Mesodermal cell (in vitro differentiated cells): ENCODE results near the gene AP1G2.

Source experiments
- H3K27ac ChIP-seq: 2 replicates; pipeline ENCODE4 v1.7.0; 2013; ENCODE audit warnings: mild to moderate bottlenecking, low read depth, low read length, moderate library complexity; ENCODE audit not compliant: severe bottlenecking
- H3K36me3 ChIP-seq: 2 replicates; pipeline ENCODE4 v1.7.1; 2013; ENCODE audit warnings: mild to moderate bottlenecking, low read length, moderate library complexity; ENCODE audit not compliant: control insufficient read depth, insufficient read depth
- H3K4me1 ChIP-seq: one replicate; pipeline ENCODE4 v1.7.1; 2013; ENCODE audit warnings: mild to moderate bottlenecking, low read length; ENCODE audit not compliant: insufficient read depth, control insufficient read depth, poor library complexity, severe bottlenecking
- H3K4me3 ChIP-seq: 2 replicates; pipeline ENCODE4 v1.7.0; 2013; ENCODE audit warnings: low read length, control low read depth, mild to moderate bottlenecking; ENCODE audit not compliant: insufficient read depth, poor library complexity, severe bottlenecking; ENCODE audit errors: extremely low read depth
- H3K9me3 ChIP-seq: 2 replicates; pipeline ENCODE4 v1.7.1; 2013; ENCODE audit warnings: mild to moderate bottlenecking, low read length, moderate library complexity; ENCODE audit not compliant: control insufficient read depth
- WGBS, 2 experiments: methylation state at CpG; one replicate each; pipeline ENCODE4 v1.1.5; 2013; ENCODE audit warnings: missing lambda C conversion rate in 2 of 2; ENCODE audit not compliant: insufficient coverage in 2 of 2; 5-methylcytosine and 5-hydroxymethylcytosine counted together

AP1G2 gene

GRCh38 chr14:23555882-23556699 is 11.5 kb downstream of the AP1G2 start, which contains the start of gene THTPA:
TSS of gene THTPA (plus strand) at chr14:23556271. CDS start at chr14:23556758, 487 bp downstream.
- peak within 1 kb of the TSS; percentile 72 for H3K4me3 ChIP-seq
- WGBS, 2 experiments, result 3 to 4% methylated on average over 46 to 53 of the region's 54 CpGs
- H3K4me1 ChIP-seq, result peaks cover 7% of the 10 kb centered on the region
- H3K36me3 ChIP-seq, result peaks cover 31% of the 10 kb centered on the region
- no peak within 1 kb of the TSS for H3K27ac ChIP-seq
- no peaks in the 10 kb centered on the region for H3K9me3 ChIP-seq

- no peaks in the 10 kb centered on the region for H3K9me3 ChIP-seq
- WGBS, 2 experiments, result 0% methylated on average over 4 to 7 of the region's 14 CpGs
- peak overlapping the region; percentile 72 for H3K4me3 ChIP-seq
- no peak overlapping the region for H3K27ac ChIP-seq
- peaks cover 26% of the 10 kb centered on the region for H3K36me3 ChIP-seq
- H3K4me1 ChIP-seq, result peaks cover 7% of the 10 kb centered on the region
These were observed 12.1 kb downstream of the AP1G2 start for GRCh38 chr14:23555533-23555881.

DNA sequence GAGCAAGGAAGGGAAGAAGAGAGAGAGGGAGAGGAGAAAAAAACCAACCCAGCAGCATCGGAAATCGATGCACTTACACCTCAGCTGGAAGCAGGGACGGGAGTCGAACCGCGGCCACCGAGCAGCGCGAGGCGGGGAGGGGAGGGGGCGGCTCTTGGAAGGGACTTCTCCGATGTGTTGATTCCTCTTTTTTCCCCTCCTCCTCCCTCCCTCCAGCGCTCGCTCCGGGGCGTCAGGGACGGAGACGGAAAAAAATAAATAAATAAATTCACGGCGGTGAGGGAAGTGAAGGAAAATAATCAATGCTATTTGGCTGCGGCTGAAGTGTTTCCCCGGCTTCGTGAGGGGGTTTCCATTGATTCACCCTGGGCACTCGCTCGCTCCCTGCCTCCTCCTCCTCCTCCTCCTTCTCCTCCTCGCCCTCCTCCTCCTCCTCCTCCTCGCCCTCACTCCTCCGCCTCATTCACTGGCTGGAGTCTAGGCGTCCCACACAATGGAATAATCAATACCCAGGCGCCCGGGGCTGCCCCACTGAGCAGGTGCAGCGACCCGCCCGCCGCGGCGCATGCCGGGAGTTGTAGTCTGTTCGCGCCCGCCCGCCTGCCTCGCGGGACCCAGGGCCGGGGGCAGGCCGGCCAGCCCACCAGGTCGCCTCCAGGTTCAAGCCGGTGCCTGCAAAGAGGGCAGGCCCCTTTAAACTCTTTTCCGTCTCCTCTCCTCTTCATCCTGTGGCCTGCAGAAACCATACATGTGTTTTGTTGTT is 16.1 kb downstream of the AP1G2 start, which contains the start of gene ZFHX2:
TSS of gene ZFHX2 (minus strand) at position 500 of the 763 bp plus-strand sequence. CDS start 16,440 bp downstream, outside the sequence.
- peak within 1 kb of the TSS; percentile 69 for H3K27ac ChIP-seq
- peak within 1 kb of the TSS; percentile 87 for H3K4me3 ChIP-seq
- no peaks in the 10 kb centered on the region for H3K9me3 ChIP-seq
- 0 to 1% methylated on average over 16 to 19 of the region's 49 CpGs for WGBS, 2 experiments
- H3K36me3 ChIP-seq, result no peaks in the 10 kb centered on the region
- H3K4me1 ChIP-seq, result peaks cover 35% of the 10 kb centered on the region

DNA sequence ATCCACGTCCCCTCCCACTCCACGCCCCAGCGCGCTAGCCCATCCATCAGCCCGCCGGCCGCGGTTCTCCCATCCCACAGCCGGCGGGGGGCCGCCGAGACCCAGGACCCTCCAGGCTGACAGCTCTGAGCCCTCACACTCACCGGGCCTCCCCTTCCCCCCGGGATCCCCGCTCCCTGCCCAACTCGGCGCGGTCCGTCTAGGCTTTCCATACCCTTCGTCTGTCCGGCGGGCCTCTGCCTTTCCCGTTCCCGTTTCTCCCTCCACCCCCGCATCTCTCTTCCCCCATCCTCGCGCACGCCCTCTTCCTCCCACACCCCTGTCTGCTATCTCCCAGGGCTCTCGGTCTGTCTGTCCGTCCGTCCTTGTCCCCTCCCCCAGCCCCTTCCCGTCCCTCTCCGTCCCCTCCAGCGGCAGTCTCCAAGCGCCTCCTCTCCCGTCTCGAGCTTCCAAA is 16.8 kb downstream of the AP1G2 start:
- Histone ChIP-seq H3K4me1 (peaks cover 35% of the 10 kb centered on the region), H3K4me3 (peak overlapping the region; percentile 87), H3K9me3 (no peaks in the 10 kb centered on the region), H3K27ac (peak overlapping the region; percentile 69), H3K36me3 (no peaks in the 10 kb centered on the region)
- 0% methylated on average over 26 to 28 of the region's 37 CpGs for WGBS, 2 experiments

DNA sequence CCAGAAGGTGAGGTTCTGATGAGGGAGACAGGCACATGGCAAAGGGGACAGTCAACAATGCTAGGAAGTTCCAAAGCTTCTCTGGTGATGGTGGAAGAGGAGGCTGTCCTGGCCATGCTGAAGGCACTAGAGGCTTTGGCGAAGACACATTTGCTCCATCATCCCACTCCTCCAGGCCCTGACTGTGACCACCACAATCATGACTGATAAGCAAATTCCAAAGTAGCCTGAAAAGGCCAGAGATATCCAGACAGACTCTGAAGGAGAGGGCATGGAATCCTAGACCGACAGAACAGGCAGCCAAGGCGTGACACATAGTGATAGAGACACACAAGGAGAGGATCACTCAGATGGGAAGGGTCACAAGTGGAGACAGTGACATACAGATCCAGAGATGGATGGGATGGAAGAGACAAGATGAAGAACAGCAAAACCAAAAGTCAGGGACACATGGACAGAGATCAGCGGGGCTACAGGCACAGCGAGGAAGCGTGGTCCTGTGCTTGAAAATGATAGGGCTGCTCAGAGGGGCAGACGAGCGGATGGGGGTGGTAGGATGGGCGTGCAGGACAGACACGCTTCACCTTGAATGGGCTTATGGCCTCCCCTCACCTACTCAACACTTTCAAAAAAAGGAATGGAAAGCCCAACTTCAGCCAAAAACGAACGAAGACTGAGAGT is 17.3 kb downstream of the AP1G2 start:
- Histone ChIP-seq H3K9me3 (no peaks in the 10 kb centered on the region), H3K4me3 (peak overlapping the region; percentile 87), H3K27ac (peak overlapping the region; percentile 45), H3K36me3 (peaks cover 3% of the 10 kb centered on the region), H3K4me1 (peaks cover 40% of the 10 kb centered on the region)
- WGBS, 2 experiments, result 10 to 21% methylated on average over 7 to 8 of the region's 12 CpGs

DNA sequence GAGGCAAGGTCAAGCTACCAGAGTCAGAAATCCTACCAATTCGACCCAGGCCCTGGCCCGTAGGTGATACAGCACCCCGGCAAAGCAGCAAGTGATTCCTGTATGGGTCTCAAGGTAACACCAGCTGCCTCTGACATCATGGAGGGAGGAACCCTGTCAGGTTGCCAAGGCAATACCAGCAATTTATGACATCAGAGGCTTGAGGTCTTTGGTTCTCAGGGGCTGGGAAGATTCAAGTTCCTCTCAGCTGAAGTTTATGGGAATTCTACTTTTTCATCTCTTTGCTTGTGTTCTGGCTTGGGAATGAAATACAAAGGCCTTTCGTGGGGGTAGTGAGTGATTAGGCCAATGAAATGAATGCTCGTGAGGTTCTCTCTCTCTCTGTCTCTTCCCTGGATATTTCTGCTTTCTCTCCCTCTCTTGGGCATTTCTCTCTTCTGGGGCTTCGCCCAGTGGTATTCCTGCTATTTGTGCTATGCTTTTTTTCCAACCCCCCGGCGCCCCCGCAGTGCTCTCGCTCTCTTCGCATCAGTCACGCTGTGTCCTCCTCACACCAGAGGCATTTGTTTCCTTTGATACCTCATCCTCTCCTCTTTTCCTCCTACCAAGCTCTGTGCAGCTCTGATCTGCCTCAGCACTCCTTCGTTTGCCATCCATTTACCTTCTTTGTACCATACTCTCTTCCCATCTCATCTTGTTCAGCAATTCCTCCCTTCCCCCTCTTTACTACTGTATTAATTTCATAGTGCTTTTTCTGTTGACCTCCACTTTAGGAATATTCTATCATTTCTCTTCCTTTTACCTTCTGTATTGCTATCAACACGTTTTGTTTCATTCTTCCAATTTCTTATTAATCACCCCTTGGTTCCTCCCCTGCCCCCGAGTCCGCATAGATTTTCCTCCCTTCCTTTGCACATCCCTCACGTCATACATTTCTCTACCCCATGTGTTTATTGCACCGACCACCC is 19.0 kb downstream of the AP1G2 start:
- 30 to 35% methylated on average over 16 to 17 of the region's 18 CpGs for WGBS, 2 experiments
- Histone ChIP-seq H3K9me3 (no peaks in the 10 kb centered on the region), H3K36me3 (peaks cover 3% of the 10 kb centered on the region), H3K4me1 (peaks cover 44% of the 10 kb centered on the region), H3K27ac (peak overlapping the region; percentile 64), H3K4me3 (peak overlapping the region; percentile 12)

DNA sequence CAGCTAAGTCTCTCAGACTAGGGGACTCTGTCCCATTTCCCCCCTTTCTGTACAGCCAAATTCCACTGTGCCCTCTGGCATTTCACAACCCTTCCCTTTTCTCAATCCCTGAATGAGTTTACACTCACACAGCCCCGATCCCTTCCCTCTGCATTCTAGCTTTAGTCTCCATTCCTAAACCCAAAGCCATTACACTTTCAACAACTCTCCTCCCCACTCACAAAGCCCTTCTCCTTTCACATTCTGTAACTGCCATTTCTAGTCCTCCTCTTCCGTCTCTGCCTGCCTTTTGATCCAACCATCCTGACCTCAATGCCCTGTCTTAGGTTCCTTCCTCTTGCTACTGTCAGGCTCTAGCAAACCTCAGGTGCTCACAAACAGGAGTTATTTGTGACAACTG is 19.7 kb downstream of the AP1G2 start:
- 56 to 66% methylated on average over 2 of the region's 2 CpGs for WGBS, 2 experiments
- Histone ChIP-seq H3K36me3 (peaks cover 9% of the 10 kb centered on the region), H3K4me3 (no peak overlapping the region), H3K27ac (peak overlapping the region; percentile 64), H3K4me1 (peaks cover 44% of the 10 kb centered on the region), H3K9me3 (no peaks in the 10 kb centered on the region)

DNA sequence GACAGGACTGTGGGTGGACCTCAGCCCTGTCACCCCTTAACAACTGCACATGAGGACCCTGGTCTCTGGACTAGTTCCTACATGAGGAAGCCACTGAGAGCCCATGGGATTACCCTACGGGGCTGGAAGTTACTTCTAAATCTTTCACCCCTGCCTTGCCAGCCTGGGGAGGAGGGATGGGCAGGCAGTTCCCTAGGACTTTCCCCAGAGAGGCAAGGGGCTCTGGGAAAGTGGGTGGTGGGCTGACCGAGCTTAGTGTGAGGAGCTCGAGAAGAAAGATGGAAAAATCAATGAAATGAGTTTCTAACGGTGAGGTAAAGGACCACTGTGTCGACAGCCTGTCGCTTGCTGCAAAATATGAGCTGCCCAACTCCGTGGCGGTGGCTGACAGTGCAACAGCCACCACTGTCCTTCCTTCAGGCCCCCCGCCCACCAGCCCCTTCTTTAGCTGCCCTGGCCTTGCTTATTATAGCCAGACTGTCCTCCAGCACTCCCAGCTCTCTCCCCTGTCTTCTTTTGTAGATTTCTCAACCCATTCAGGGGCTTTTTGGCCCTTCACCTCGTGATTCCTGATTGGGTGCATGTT is 21.0 kb downstream of the AP1G2 start:
- peaks cover 9% of the 10 kb centered on the region for H3K36me3 ChIP-seq
- H3K4me1 ChIP-seq, result peaks cover 44% of the 10 kb centered on the region
- H3K27ac ChIP-seq, result no peak overlapping the region
- no peak overlapping the region for H3K4me3 ChIP-seq
- WGBS, 2 experiments, result 88 to 90% methylated on average over 8 to 9 of the region's 10 CpGs
- no peaks in the 10 kb centered on the region for H3K9me3 ChIP-seq

DNA sequence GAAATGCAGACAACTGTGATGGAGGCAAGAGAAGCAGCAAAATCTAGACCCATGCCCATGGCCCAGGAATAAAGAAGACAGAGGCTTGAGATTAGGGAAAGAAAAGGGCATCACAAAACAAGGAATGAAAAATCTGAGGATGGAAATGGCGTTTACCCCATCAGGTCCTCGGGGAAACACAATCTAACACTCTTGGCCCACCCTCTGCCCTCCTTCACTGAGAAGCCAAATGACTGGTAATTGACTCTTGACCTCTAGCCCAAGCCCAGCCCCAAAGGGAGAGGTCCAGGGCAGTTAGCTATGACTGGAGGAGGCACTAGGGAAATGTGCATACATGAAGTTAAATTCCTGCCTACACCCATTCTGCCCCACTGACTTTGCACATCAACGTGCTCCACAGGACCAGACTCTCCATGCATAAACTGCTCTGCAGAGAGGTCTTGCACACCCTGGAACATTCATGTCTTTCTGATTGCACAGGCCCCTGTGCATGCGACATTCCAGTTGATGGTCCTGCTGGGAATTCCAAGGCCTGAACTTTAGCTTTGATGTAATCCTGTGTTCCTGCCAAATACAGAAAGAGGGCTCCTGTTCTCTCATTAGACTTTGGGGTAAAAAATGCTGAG is 21.7 kb downstream of the AP1G2 start:
- Histone ChIP-seq H3K9me3 (no peaks in the 10 kb centered on the region), H3K27ac (no peak overlapping the region), H3K4me1 (peaks cover 44% of the 10 kb centered on the region), H3K4me3 (no peak overlapping the region), H3K36me3 (peaks cover 9% of the 10 kb centered on the region)
- WGBS, 2 experiments, result 86 to 88% methylated on average over 3 of the region's 4 CpGs
